ENCODE data around the gene CABP2.

GRCh38 chr11:67490727-67491065 lies 32.5 kb downstream of the CABP2 start:
- TF ChIP-seq, protein P1, sequence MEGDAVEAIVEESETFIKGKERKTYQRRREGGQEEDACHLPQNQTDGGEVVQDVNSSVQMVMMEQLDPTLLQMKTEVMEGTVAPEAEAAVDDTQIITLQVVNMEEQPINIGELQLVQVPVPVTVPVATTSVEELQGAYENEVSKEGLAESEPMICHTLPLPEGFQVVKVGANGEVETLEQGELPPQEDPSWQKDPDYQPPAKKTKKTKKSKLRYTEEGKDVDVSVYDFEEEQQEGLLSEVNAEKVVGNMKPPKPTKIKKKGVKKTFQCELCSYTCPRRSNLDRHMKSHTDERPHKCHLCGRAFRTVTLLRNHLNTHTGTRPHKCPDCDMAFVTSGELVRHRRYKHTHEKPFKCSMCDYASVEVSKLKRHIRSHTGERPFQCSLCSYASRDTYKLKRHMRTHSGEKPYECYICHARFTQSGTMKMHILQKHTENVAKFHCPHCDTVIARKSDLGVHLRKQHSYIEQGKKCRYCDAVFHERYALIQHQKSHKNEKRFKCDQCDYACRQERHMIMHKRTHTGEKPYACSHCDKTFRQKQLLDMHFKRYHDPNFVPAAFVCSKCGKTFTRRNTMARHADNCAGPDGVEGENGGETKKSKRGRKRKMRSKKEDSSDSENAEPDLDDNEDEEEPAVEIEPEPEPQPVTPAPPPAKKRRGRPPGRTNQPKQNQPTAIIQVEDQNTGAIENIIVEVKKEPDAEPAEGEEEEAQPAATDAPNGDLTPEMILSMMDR (IDR thresholded peaks at IDR 0.05) = no peak
- TF ChIP-seq ZFX (IDR thresholded peaks at IDR 0.05; ENCODE audit: borderline replicate concordance) = no peak

Data from 22Rv1 (cell line).